Measurements from ENCODE around the gene NBAS. TPM values are rescaled to one million over a fixed set of nuclear protein-coding genes. Genes with fewer than 3 reads are reported as not detected.
A peak's percentile ranks its signal among the peaks of the same experiment; 100 is the strongest.

The NBAS gene
- total and polyA plus RNA-seq, 9 of the 15 experiments (the other 6 are each of a cell fraction or from before 2014, with no cell fraction given): 15.3 to 94.4 (median 69.9) TPM

DNA sequence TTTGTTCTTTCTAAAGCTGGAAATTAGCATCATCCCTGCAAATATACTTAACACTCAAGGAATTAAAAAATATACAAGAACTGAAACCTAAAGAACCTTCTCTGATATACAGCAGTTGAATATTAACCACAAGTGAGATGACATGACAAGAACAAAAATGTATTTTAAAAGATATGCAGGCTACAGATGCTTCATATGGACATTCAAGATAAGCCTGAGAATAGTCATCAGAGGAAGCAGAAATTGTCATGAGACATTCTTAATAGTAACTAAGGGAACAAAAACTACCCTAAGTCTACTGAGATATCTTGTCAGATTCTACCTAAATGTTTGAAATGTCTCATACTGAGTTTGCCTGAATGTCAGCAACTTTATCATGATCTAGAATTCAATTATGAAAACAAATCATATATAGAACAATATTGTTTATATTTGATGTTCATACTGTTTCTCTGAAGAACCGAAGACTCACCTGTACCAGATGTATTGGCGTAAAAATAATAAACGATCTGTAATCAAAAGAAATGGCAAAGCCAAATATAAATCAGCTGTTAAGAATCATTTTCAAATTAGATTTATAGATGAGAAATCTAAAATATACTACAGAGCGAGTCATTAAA, 4.7 kb downstream of the NBAS start (continued):
- no peak for TF ChIP-seq HMGN3 (IDR thresholded peaks at IDR 0.05; ENCODE audit: borderline replicate concordance, extremely low read depth, insufficient read length, low read depth, low read length)
- peak; percentile 95 for TF ChIP-seq SMARCA4 (IDR thresholded peaks at IDR 0.05)
- peak; percentile 46; the same call in 1 of the 2 replicates for TF ChIP-seq DMBX1 (CRISPR knock-in tag; IDR thresholded peaks at IDR 0.05; ENCODE audit: borderline replicate concordance)
- TF ChIP-seq, protein P1, sequence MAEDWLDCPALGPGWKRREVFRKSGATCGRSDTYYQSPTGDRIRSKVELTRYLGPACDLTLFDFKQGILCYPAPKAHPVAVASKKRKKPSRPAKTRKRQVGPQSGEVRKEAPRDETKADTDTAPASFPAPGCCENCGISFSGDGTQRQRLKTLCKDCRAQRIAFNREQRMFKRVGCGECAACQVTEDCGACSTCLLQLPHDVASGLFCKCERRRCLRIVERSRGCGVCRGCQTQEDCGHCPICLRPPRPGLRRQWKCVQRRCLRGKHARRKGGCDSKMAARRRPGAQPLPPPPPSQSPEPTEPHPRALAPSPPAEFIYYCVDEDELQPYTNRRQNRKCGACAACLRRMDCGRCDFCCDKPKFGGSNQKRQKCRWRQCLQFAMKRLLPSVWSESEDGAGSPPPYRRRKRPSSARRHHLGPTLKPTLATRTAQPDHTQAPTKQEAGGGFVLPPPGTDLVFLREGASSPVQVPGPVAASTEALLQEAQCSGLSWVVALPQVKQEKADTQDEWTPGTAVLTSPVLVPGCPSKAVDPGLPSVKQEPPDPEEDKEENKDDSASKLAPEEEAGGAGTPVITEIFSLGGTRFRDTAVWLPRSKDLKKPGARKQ (CRISPR knock-in tag; IDR thresholded peaks at IDR 0.05): no peak
- TF ChIP-seq, protein P2, sequence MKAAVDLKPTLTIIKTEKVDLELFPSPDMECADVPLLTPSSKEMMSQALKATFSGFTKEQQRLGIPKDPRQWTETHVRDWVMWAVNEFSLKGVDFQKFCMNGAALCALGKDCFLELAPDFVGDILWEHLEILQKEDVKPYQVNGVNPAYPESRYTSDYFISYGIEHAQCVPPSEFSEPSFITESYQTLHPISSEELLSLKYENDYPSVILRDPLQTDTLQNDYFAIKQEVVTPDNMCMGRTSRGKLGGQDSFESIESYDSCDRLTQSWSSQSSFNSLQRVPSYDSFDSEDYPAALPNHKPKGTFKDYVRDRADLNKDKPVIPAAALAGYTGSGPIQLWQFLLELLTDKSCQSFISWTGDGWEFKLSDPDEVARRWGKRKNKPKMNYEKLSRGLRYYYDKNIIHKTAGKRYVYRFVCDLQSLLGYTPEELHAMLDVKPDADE (conservative IDR thresholded peaks at IDR 0.05; ENCODE audit: control insufficient read depth, low read depth, low read length): no peak
- no peak for TF ChIP-seq ZNF274 (IDR thresholded peaks at IDR 0.05; ENCODE audit: borderline replicate concordance, low read depth, low read length)
- TF ChIP-seq NCOA6 (IDR thresholded peaks at IDR 0.05): no peak
- TF ChIP-seq TAF1 (IDR thresholded peaks at IDR 0.05; ENCODE audit: control insufficient read depth, extremely low read depth, insufficient read depth, low read length, severe bottlenecking): no peak
- TF ChIP-seq, protein P3, sequence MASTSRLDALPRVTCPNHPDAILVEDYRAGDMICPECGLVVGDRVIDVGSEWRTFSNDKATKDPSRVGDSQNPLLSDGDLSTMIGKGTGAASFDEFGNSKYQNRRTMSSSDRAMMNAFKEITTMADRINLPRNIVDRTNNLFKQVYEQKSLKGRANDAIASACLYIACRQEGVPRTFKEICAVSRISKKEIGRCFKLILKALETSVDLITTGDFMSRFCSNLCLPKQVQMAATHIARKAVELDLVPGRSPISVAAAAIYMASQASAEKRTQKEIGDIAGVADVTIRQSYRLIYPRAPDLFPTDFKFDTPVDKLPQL (IDR thresholded peaks at IDR 0.05; ENCODE audit: extremely low read depth, insufficient read length): no peak
- TF ChIP-seq, protein P4, sequence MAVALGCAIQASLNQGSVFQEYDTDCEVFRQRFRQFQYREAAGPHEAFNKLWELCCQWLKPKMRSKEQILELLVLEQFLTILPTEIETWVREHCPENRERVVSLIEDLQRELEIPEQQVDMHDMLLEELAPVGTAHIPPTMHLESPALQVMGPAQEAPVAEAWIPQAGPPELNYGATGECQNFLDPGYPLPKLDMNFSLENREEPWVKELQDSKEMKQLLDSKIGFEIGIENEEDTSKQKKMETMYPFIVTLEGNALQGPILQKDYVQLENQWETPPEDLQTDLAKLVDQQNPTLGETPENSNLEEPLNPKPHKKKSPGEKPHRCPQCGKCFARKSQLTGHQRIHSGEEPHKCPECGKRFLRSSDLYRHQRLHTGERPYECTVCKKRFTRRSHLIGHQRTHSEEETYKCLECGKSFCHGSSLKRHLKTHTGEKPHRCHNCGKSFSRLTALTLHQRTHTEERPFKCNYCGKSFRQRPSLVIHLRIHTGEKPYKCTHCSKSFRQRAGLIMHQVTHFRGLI (CRISPR knock-in tag; IDR thresholded peaks at IDR 0.05): no peak
- no peak for TF ChIP-seq RBM25 (IDR thresholded peaks at IDR 0.05; ENCODE audit: low read depth, low read length, severe bottlenecking)
- TF ChIP-seq SRF (CRISPR knock-in tag; IDR thresholded peaks at IDR 0.05): no peak
- TF ChIP-seq POU5F1 (IDR thresholded peaks at IDR 0.05; ENCODE audit: borderline replicate concordance, low read depth, low read length, partially characterized antibody): no peak
- TF ChIP-seq SMC3 (conservative IDR thresholded peaks at IDR 0.05; ENCODE audit: insufficient read depth, low read depth, low read length): no peak
- TF ChIP-seq SETDB1 (IDR thresholded peaks at IDR 0.05; ENCODE audit: low read length): no peak
- no peak for TF ChIP-seq ZNF253 (CRISPR knock-in tag; conservative IDR thresholded peaks at IDR 0.05)
- TF ChIP-seq, protein P5, sequence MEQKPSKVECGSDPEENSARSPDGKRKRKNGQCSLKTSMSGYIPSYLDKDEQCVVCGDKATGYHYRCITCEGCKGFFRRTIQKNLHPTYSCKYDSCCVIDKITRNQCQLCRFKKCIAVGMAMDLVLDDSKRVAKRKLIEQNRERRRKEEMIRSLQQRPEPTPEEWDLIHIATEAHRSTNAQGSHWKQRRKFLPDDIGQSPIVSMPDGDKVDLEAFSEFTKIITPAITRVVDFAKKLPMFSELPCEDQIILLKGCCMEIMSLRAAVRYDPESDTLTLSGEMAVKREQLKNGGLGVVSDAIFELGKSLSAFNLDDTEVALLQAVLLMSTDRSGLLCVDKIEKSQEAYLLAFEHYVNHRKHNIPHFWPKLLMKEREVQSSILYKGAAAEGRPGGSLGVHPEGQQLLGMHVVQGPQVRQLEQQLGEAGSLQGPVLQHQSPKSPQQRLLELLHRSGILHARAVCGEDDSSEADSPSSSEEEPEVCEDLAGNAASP (IDR thresholded peaks at IDR 0.05): no peak
- TF ChIP-seq, protein P6, sequence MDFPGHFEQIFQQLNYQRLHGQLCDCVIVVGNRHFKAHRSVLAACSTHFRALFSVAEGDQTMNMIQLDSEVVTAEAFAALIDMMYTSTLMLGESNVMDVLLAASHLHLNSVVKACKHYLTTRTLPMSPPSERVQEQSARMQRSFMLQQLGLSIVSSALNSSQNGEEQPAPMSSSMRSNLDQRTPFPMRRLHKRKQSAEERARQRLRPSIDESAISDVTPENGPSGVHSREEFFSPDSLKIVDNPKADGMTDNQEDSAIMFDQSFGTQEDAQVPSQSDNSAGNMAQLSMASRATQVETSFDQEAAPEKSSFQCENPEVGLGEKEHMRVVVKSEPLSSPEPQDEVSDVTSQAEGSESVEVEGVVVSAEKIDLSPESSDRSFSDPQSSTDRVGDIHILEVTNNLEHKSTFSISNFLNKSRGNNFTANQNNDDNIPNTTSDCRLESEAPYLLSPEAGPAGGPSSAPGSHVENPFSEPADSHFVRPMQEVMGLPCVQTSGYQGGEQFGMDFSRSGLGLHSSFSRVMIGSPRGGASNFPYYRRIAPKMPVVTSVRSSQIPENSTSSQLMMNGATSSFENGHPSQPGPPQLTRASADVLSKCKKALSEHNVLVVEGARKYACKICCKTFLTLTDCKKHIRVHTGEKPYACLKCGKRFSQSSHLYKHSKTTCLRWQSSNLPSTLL (IDR thresholded peaks at IDR 0.05): no peak
- TF ChIP-seq STAT5B (CRISPR knock-in tag; IDR thresholded peaks at IDR 0.05): no peak

Measured in K562 (cell line).